C4-2B (cell line): Measurements from ENCODE around the gene POU2F1.

Source experiments
- ZFX ChIP-seq: fragments of 450-650 bp; IDR thresholded peaks from 2 replicates; pipeline ENCODE4 v1.6.1; 2017
- TF ChIP-seq, protein P1 (sequence below): fragments of 450-650 bp; conservative IDR thresholded peaks from 2 replicates; pipeline ENCODE4 v1.5.1; 2017; ENCODE audit warnings: mild to moderate bottlenecking

DNA sequence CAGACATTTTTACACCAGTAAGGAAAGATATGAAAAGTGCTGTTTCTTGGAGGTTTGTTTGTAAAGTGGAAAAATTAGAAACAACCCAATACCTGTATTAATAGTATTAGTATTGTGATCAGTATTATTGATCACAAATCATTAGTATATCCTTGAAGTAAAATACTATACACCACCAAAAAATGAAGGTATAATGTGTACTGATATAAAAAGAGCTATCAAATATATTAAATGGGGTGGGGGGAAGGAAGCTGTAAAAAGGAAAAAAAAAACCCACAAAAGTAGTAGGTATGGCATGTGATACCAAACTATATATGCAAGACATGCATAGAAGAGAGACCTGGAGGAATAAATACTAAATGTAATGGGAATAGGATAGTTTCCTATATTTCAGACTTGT is 46.3 kb downstream of the POU2F1 start:
- TF ChIP-seq, protein P1, sequence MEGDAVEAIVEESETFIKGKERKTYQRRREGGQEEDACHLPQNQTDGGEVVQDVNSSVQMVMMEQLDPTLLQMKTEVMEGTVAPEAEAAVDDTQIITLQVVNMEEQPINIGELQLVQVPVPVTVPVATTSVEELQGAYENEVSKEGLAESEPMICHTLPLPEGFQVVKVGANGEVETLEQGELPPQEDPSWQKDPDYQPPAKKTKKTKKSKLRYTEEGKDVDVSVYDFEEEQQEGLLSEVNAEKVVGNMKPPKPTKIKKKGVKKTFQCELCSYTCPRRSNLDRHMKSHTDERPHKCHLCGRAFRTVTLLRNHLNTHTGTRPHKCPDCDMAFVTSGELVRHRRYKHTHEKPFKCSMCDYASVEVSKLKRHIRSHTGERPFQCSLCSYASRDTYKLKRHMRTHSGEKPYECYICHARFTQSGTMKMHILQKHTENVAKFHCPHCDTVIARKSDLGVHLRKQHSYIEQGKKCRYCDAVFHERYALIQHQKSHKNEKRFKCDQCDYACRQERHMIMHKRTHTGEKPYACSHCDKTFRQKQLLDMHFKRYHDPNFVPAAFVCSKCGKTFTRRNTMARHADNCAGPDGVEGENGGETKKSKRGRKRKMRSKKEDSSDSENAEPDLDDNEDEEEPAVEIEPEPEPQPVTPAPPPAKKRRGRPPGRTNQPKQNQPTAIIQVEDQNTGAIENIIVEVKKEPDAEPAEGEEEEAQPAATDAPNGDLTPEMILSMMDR = no peak
- no peak for TF ChIP-seq ZFX
